D721Med (cell line): ENCODE data around the gene CDH16.

Experiments used
- DNase-seq: peaks from one replicate; pipeline ENCODE4 v3.0.0; 2011; ENCODE audit warnings: low spot score; ENCODE audit not compliant: insufficient read length
- FAIRE-seq: peaks from 2 replicates; lab custom pipeline; 2011; peaks lifted over from hg19 to GRCh38; lab: Jason Lieb, UNC
- TF ChIP-seq, protein P1 (sequence below): IDR thresholded peaks from 2 replicates; pipeline ENCODE4 v1.5.1; 2012; ENCODE audit warnings: mild to moderate bottlenecking, control low read depth; ENCODE audit not compliant: insufficient read depth; ENCODE audit errors: missing control alignments

CDH16 gene

DNA sequence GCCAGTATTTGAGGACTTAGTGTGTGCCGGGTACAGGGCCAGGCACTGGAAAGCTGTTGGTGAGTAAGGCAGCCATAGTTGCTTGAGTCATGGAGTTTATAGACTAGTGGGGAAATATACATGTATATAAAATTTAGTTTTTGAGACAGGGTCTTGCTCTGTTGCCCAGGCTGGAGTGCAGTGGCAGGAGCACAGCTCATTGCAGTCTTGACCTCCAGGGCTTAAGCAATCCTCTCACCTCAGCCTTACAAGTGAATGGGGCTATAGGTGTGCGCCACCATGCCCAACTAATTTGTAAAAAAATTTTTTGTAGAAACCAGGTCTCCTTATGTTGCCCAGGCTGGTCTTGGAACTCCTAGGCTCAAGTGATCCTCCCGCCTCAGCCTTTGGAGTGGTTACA, 36.0 kb downstream of the CDH16 start:
- FAIRE-seq (no peak), DNase-seq (no peak)
- TF ChIP-seq, protein P1, sequence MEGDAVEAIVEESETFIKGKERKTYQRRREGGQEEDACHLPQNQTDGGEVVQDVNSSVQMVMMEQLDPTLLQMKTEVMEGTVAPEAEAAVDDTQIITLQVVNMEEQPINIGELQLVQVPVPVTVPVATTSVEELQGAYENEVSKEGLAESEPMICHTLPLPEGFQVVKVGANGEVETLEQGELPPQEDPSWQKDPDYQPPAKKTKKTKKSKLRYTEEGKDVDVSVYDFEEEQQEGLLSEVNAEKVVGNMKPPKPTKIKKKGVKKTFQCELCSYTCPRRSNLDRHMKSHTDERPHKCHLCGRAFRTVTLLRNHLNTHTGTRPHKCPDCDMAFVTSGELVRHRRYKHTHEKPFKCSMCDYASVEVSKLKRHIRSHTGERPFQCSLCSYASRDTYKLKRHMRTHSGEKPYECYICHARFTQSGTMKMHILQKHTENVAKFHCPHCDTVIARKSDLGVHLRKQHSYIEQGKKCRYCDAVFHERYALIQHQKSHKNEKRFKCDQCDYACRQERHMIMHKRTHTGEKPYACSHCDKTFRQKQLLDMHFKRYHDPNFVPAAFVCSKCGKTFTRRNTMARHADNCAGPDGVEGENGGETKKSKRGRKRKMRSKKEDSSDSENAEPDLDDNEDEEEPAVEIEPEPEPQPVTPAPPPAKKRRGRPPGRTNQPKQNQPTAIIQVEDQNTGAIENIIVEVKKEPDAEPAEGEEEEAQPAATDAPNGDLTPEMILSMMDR, result no peak

DNA sequence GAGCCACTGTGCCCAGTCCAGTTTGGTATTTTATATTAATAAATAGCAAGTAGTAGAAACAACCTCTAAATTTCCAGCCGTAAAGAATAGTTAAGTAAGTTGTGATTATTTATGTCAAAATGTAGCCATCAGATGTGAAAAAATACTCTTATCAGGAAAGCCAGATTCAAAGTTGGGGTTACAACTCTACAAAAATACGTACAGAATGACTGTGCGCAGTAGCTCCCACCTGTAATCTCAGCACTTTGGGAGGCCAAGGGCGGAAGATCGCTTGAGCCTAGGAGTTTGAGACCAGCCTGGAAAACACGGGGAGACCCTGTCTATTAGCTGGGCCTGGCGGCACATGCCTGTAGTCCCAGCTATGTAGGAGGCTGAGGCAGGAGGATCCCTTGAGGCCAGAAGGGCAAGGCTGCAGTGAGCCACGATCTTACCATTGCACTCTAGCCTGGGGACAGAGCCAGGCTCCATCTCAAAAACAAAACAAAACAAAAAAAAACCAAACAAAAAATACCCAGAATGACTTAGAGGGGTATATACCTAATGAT, 36.6 kb downstream of the CDH16 start:
- DNase-seq, result no peak
- no peak for FAIRE-seq
- TF ChIP-seq, protein P1, result no peak

DNA sequence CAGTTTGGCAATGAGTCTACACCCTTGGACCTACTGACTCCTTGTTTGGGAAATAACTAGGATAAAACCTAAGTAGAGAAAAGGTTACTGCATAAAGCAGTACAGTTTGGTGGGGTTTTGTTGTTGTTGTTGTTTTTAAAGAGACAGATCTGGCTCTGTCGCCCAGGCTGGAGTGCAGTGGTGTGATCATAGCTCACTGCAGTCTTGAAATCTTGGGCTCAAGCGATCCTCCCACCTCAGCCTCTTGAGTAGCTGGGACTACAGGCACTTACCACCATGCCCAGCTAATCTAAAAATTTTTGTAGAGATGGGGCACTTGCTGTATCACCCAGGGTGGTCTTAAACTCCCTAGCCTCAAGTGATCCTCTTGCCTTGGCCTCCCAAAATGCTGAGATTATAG, 37.1 kb downstream of the CDH16 start:
- no peak for DNase-seq
- TF ChIP-seq, protein P1, result no peak
- no peak for FAIRE-seq

DNA sequence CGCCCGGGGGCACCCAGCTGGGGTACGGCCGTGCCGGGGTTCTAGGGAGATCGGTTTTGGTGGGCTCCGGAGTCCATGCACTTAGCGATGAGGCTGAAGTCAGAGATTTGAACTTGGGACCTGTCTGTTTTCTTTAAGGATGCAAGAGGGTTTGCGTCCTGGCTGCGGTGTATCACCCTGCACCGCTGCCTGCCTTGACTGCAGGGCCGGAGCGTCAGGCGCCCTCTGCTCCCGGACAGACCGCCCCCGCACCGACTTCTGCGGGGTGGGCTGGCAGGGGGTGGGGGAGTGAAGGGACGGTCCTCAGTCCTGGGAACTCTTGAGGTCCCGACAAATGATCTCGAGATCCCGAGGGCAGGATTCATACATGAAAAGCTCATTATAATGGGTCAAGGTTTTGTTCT, 37.7 kb downstream of the CDH16 start:
- no peak for DNase-seq
- TF ChIP-seq, protein P1, result no peak
- FAIRE-seq, result no peak

DNA sequence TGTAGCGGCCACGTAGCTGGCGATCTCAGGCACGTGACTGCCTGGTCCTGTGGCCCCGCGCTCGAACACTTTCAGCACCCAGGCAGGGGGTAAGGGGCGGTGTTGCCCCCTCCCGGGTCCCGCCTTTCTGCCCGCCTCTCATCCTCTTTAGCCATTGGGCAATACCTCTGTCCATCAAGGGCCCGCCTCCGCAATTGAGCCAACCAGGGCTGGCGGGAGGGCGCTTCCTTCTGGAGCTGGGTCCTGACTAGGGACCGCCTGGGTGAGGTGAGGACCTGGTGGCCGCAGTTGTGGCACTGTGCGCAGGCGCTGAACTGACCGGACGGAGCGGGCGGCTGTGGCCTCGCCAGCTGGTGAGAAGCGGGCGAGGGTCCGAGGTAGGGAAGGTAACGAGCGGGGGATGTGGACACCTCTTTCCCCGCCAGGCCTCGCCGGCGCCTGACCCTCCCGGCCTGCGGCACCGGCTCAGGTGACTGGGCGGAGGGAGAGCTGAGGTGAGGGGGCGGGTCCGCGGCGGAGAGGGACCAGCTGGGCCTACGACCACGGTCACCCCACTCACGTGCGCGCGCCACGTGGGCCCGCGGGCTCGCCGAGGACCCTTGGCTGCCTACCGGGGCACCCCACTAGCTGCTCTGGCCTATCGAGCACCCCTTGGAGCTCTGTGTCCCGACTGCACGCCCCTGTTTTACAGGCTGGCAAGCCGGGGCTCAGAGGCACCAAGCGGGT, 38.2 kb downstream of the CDH16 start, which contains the start of gene PDP2:
PDP2 (plus strand) TSS at position 228 of the 726 bp plus-strand sequence. CDS start 3,770 bp downstream, outside the sequence.
- FAIRE-seq, result no peak
- no peak for DNase-seq
- TF ChIP-seq, protein P1, result no peak

DNA sequence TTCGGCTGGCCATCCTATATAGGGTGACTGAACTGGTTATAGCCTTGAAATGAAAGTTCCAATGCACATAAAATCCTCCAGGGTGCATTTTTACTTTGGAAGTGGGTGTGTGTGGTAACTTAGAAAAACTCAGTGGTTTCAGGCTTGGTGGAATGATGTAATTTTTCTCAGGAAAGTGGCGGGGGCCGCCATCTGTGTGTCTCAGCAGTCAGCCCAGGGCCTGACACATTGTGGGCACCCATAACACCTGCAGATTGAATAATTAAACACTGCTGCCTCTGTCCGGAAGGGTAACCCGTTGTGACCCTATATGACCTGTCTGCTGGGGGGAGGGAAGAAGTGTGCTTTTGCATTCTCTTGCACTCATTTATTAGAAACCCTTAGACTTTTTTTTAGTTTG, 40.6 kb downstream of the CDH16 start:
- DNase-seq (no peak), FAIRE-seq (no peak)
- TF ChIP-seq, protein P1, result no peak
